PC-3 (cell line): ENCODE measurements around the gene ZP1. TPM values are rescaled to one million over a fixed set of nuclear protein-coding genes. Genes with fewer than 3 reads are reported as not detected.
A peak's percentile ranks its signal among the peaks of the same experiment; 100 is the strongest.

ENCODE experiments used
- ATAC-seq: fragments of 200-7000 bp; cut with Tn5 transposase; 2 replicates; pipeline ENCODE4 v1.9.1; 2020; ENCODE audit warnings: mild to moderate bottlenecking, moderate library complexity
- BruUV-seq: library from RNA; stranded (reverse); fragments of 400-500 nt; replicated peaks from 2 replicates; lab custom pipeline; 2021; lab: Mats Ljungman, UMichigan
- CTCF ChIA-PET: fragments of 300-600 bp; sonication (Branson Sonifier 250); formaldehyde crosslinking; loops from one replicate; lab custom pipeline; 2022; ENCODE audit warnings: antibody characterized with exemption; lab: Charles Lee
- POLR2A ChIA-PET: fragments of 300-600 bp; sonication (Branson Sonifier 250); formaldehyde crosslinking; loops from one replicate; lab custom pipeline; 2022; ENCODE audit warnings: antibody characterized with exemption; ENCODE audit not compliant: unreplicated experiment; lab: Charles Lee
- DNase-seq: peaks from one replicate; pipeline ENCODE4 v3.0.0-alpha.2; 2015
- H2AFZ ChIP-seq: fragments of 300-600 bp; sonication (generic); 2 replicates; pipeline ENCODE4 v1.6.0; 2016; ENCODE audit warnings: antibody characterized with exemption, low read length
- H3F3A ChIP-seq: fragments of 300-600 bp; sonication (generic); one replicate; pipeline ENCODE4 v1.6.0; 2017; ENCODE audit warnings: antibody characterized with exemption, low read length, control low read depth, mild to moderate bottlenecking; ENCODE audit not compliant: unreplicated experiment
- H3K27ac ChIP-seq: fragments of 300-600 bp; sonication (generic); 2 replicates; pipeline ENCODE4 v1.5.1; 2016; ENCODE audit warnings: mild to moderate bottlenecking, low read length
- H3K27me3 ChIP-seq: fragments of 300-600 bp; sonication (generic); 2 replicates; pipeline ENCODE4 v1.6.1; 2016; ENCODE audit warnings: low read length, mixed read lengths
- H3K36me3 ChIP-seq: fragments of 300-600 bp; sonication (generic); 2 replicates; pipeline ENCODE4 v1.6.1; 2016; ENCODE audit warnings: low read depth, mixed run types, low read length, mixed read lengths
- H3K4me1 ChIP-seq: fragments of 300-600 bp; sonication (generic); 2 replicates; pipeline ENCODE4 v1.5.1; 2016; ENCODE audit warnings: low read length; ENCODE audit not compliant: insufficient read depth
- H3K4me2 ChIP-seq: fragments of 300-600 bp; sonication (generic); 2 replicates; pipeline ENCODE4 v1.6.0; 2016; ENCODE audit warnings: low read length
- H3K4me3 ChIP-seq: fragments of 300-600 bp; sonication (generic); 2 replicates; pipeline ENCODE4 v1.5.1; 2016; ENCODE audit warnings: mild to moderate bottlenecking, low read length, mixed read lengths
- H3K79me2 ChIP-seq: fragments of 300-600 bp; sonication (generic); 2 replicates; pipeline ENCODE4 v1.6.1; 2017; ENCODE audit warnings: low read length, mixed read lengths
- H3K9ac ChIP-seq: fragments of 300-600 bp; sonication (generic); 2 replicates; pipeline ENCODE4 v1.6.0; 2016; ENCODE audit warnings: mild to moderate bottlenecking, low read length
- H3K9me2 ChIP-seq: fragments of 300-600 bp; sonication (generic); replicated peaks from 2 replicates; pipeline ENCODE4 v1.6.1; 2016; ENCODE audit warnings: mixed run types, low read length, mixed read lengths
- H3K9me3 ChIP-seq: fragments of 300-600 bp; sonication (generic); 2 replicates; pipeline ENCODE4 v1.6.1; 2016; ENCODE audit warnings: low read length, mixed read lengths
- H4K20me1 ChIP-seq: fragments of 300-600 bp; sonication (generic); 2 replicates; pipeline ENCODE4 v1.6.1; 2016; ENCODE audit warnings: low read length, mixed read lengths
- EZH2 ChIP-seq: fragments of 300-600 bp; sonication (generic); IDR thresholded peaks from one replicate; pipeline ENCODE4 v1.6.1; 2017; ENCODE audit warnings: antibody characterized with exemption, mild to moderate bottlenecking, low read length; ENCODE audit not compliant: unreplicated experiment
- EZH2phosphoT487 ChIP-seq: fragments of 300-600 bp; sonication (generic); IDR thresholded peaks from 2 replicates; pipeline ENCODE4 v1.6.1; 2018; ENCODE audit warnings: mild to moderate bottlenecking, antibody characterized with exemption, low read length, borderline replicate concordance
- intact Hi-C: fragments of 100-400 bp; cut with micrococcal nuclease; formaldehyde crosslinking; loops from 2 replicates; pipeline ENCODE4 v1.9.0; 2023
- total RNA-seq: library from RNA; depleted of rRNA; stranded (reverse); fragments of >200 nt; gene quantifications from 2 replicates; pipeline ENCODE4 v1.2.3, GENCODE V29; 2014
- TF ChIP-seq, protein P1 (sequence below): fragments of 300-600 bp; sonication (generic); conservative IDR thresholded peaks from 2 replicates; pipeline ENCODE4 v1.5.1; 2017; ENCODE audit warnings: antibody characterized with exemption, low read depth, mild to moderate bottlenecking, low read length

The ZP1 gene
- total RNA-seq, 1 experiment from 2014 or later = not detected

- Histone ChIP-seq H3K4me2 (peak overlapping the region; percentile 93), H3K27ac (no peak overlapping the region), H3K4me1 (peaks cover 23% of the 10 kb centered on the region), H3K36me3 (peaks cover 2% of the 10 kb centered on the region; the same call in 1 of the 2 replicates), H3K9ac (peak overlapping the region; percentile 89), H4K20me1 (no peaks in the 10 kb centered on the region), H3K9me3 (no peaks in the 10 kb centered on the region), H3K27me3 (no peaks in the 10 kb centered on the region), H3F3A (peaks cover 7% of the 10 kb centered on the region), H3K9me2 (no peaks in the 10 kb centered on the region), H3K4me3 (peak overlapping the region; percentile 73), H3K79me2 (peaks cover 41% of the 10 kb centered on the region), H2AFZ (peak overlapping the region; percentile 97)
- DNase-seq (no peak), ATAC-seq (no peak)
- intact Hi-C loops = no loop called here
- BruUV-seq = no TSS peak
- POLR2A ChIA-PET = interaction anchor here (0.7 kb wide), 1 partner anchor 1928 kb away, joined by 8 read pairs; no protein-coding TSS in a partner anchor
- TF ChIP-seq EZH2 (no peak), EZH2phosphoT487 (no peak)
- TF ChIP-seq, protein P1, sequence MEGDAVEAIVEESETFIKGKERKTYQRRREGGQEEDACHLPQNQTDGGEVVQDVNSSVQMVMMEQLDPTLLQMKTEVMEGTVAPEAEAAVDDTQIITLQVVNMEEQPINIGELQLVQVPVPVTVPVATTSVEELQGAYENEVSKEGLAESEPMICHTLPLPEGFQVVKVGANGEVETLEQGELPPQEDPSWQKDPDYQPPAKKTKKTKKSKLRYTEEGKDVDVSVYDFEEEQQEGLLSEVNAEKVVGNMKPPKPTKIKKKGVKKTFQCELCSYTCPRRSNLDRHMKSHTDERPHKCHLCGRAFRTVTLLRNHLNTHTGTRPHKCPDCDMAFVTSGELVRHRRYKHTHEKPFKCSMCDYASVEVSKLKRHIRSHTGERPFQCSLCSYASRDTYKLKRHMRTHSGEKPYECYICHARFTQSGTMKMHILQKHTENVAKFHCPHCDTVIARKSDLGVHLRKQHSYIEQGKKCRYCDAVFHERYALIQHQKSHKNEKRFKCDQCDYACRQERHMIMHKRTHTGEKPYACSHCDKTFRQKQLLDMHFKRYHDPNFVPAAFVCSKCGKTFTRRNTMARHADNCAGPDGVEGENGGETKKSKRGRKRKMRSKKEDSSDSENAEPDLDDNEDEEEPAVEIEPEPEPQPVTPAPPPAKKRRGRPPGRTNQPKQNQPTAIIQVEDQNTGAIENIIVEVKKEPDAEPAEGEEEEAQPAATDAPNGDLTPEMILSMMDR = no peak
- CTCF ChIA-PET = interaction anchor here (1.3 to 1.9 kb wide), 2 partner anchors 14 to 217 kb away, joined by 3 to 13 read pairs; no protein-coding TSS in a partner anchor
These were observed 45.6 kb downstream of the ZP1 start for GRCh38 chr11:60912851-60913528.

- Histone ChIP-seq H3K4me2 (peak within 1 kb of the TSS; percentile 93), H3K79me2 (peaks cover 51% of the 10 kb centered on the region), H3K4me1 (peaks cover 33% of the 10 kb centered on the region), H3K27me3 (no peaks in the 10 kb centered on the region), H3K4me3 (peak within 1 kb of the TSS; percentile 73), H3K27ac (peak within 1 kb of the TSS; percentile 73), H3K9ac (peak within 1 kb of the TSS; percentile 89), H3K9me2 (no peaks in the 10 kb centered on the region), H3K9me3 (no peaks in the 10 kb centered on the region), H4K20me1 (peaks cover 7% of the 10 kb centered on the region), H2AFZ (peak within 1 kb of the TSS; percentile 97), H3K36me3 (peaks cover 7% of the 10 kb centered on the region; the same call in 1 of the 2 replicates), H3F3A (peaks cover 7% of the 10 kb centered on the region)
- intact Hi-C loops = loop anchor here (2.0 kb wide), 2 partner anchors 217 to 247 kb away; partner anchors contain the start of gene VPS37C
- no TSS peak for BruUV-seq
- CTCF ChIA-PET = interaction anchor here (0.6 to 1.9 kb wide), 6 partner anchors 15 to 216 kb away, joined by 3 to 13 read pairs (median 4); no protein-coding TSS in a partner anchor
- DNase-seq (peak; percentile 89), ATAC-seq (peak; percentile 71)
- POLR2A ChIA-PET = interaction anchor here (0.6 kb wide), 2 partner anchors 141 to 1135 kb away, joined by 3 to 6 read pairs; no protein-coding TSS in a partner anchor
- no peak for TF ChIP-seq EZH2
- TF ChIP-seq EZH2phosphoT487 = no peak
- TF ChIP-seq, protein P1 = no peak
These were observed 46.7 kb downstream of the ZP1 start, which contains the start of gene TMEM109 for GRCh38 chr11:60913793-60914632. TSS of gene TMEM109 (plus strand) at chr11:60914158. CDS start at chr11:60919694, 5,536 bp downstream.
